Motor neuron (in vitro differentiated cells): ENCODE results near the gene TRMT44. TPM values are rescaled to one million over a fixed set of nuclear protein-coding genes. Genes with fewer than 3 reads are reported as not detected.
A peak's percentile ranks its signal among the peaks of the same experiment; 100 is the strongest.

Experiments
- ATAC-seq, 8 experiments: fragments of 200-7000 bp; cut with Tn5 transposase; replicated peaks in 6 of 8; 2 replicates each; pipeline ENCODE4 v1.8.0; 2021; ENCODE audit warnings: mild to moderate bottlenecking in 8 of 8, moderate library complexity in 8 of 8
- H3K27ac ChIP-seq, 2 donors: fragments of 250-450 bp; sonication (Bioruptor Pico); 2 replicates each; pipeline ENCODE4 v1.9.0; 2021; ENCODE audit warnings: antibody characterized with exemption in 2 of 2, mild to moderate bottlenecking in 2 of 2, moderate library complexity in 1 of 2
- H3K4me1 ChIP-seq, 2 donors: fragments of 250-450 bp; sonication (Bioruptor Pico); replicated peaks in 1 of 2; 2 replicates each; pipeline ENCODE4 v1.6.1; 2021; ENCODE audit warnings: antibody characterized with exemption in 2 of 2, mild to moderate bottlenecking in 2 of 2, moderate library complexity in 1 of 2
- H3K4me3 ChIP-seq, 5 donors: fragments of 250-450 bp; sonication (Bioruptor Pico); 2 replicates each; pipeline ENCODE4 v1.9.0; 2021; ENCODE audit warnings: antibody characterized with exemption in 5 of 5, mild to moderate bottlenecking in 5 of 5, moderate library complexity in 4 of 5
- WGBS, 10 experiments: fragments of 450-650 bp; shearing (Covaris generic); methylation state at CpG; one replicate each; pipeline ENCODE4 v1.0.0; 2022; 5-methylcytosine and 5-hydroxymethylcytosine counted together
- in situ Hi-C, 9 experiments: fragments of 400-800 bp; cut with MboI; loops; one replicate each; pipeline ENCODE4 v1.15.0; 2021; ENCODE audit warnings: low sequenced_read_pairs in 9 of 9, low pct_unique_long_range_greater_than_20kb in 2 of 9; ENCODE audit not compliant: unreplicated experiment in 9 of 9
- total RNA-seq, 8 experiments: library from RNA; unstranded; fragments of 300-600 nt; gene quantifications; 2 replicates each; pipeline versions ENCODE4 v1.2.3 to v1.2.4, GENCODE V29; 2022

The TRMT44 gene
- total RNA-seq, 8 experiments from 2014 or later, result 7.9 to 18.4 (median 11.1) TPM

DNA sequence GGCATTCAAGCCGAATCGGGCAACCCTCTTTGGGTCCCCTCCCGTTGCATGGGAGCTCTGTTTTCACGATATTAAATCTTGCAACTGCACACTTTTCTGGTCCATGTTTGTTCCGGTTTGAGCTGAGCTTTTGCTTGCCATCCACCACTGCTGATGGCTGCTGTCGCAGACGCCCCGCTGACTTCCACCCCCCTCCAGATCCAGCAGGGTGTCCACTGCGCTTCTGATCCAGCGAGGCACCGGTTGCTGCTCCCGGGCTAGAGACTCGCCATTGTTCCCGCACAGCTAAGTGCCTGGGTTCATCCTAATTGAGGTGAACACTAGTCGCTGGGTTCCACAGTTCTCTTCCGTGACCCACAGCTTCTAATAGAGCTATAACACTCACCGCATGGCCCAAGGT lies 13.3 kb upstream of the TRMT44 start:
- WGBS, 10 experiments, result 53 to 100% (median 93%) methylated on average over 1 to 5 of the region's 17 CpGs; no CpG with 5 or more reads in 5 of the 10 experiments
- no peak overlapping the region for H3K27ac ChIP-seq

GRCh38 chr4:8427761-8428287 lies 12.8 kb upstream of the TRMT44 start:
- H3K27ac ChIP-seq, result peak overlapping the region; percentile 3 to 21
- ATAC-seq, result peak in 7 of 8 experiments; percentile 45 to 64 (median 57)

More for the DNA sequence above, 13.3 kb upstream of the TRMT44 start:
- in situ Hi-C loops, result no loop called here
- Histone ChIP-seq H3K4me1 (peaks cover 4 to 7% of the 10 kb centered on the region in 2 donors), H3K4me3 (peak overlapping the region; percentile 64 to 92 (median 71))
- ATAC-seq, result no peak

GRCh38 chr4:8428288-8429097 lies 12.1 kb upstream of the TRMT44 start:
- in situ Hi-C loops, result no loop called here
- peak; percentile 93 to 98 (median 96) for ATAC-seq
- 0 to 60% (median 10%) methylated on average over 2 to 17 of the region's 56 CpGs; no CpG with 5 or more reads in 2 of the 10 experiments for WGBS, 10 experiments

More at GRCh38 chr4:8427761-8428287, 12.8 kb upstream of the TRMT44 start:
- Histone ChIP-seq H3K4me3 (peak overlapping the region; percentile 64 to 92 (median 71)), H3K4me1 (peaks cover 4 to 7% of the 10 kb centered on the region in 2 donors)
- in situ Hi-C loops, result no loop called here
- WGBS, 10 experiments, result 0 to 28% (median 18%) methylated on average over 1 to 3 of the region's 21 CpGs; no CpG with 5 or more reads in 6 of the 10 experiments

DNA sequence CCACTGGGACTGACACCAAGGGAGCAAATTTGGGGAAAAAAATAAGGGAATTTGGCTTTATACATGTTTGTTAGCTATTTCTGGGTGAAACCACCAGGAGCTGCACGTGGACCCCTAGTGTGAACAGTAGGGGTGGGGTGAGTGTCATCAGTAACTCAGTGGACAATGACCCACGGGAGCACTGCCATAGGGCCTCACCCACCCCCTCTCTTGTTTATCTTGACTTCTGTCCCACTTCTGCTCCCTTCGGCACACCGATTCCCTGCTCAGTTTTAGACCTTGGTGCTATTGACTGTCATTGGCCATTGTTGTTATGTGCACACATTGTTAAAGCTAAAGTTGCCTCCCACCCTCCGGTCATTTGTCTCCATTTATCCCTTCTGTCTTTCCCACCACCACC lies 9.0 kb upstream of the TRMT44 start:
- 80 to 100% (median 83%) methylated on average over 1 to 3 of the region's 5 CpGs; no CpG with 5 or more reads in 3 of the 10 experiments for WGBS, 10 experiments
- in situ Hi-C loops, result no loop called here
- no peak for ATAC-seq

More at GRCh38 chr4:8428288-8429097, 12.1 kb upstream of the TRMT44 start:
- Histone ChIP-seq H3K4me1 (peaks cover 4 to 7% of the 10 kb centered on the region in 2 donors), H3K27ac (peak overlapping the region; percentile 3 to 21), H3K4me3 (peak overlapping the region; percentile 64 to 92 (median 71))

DNA sequence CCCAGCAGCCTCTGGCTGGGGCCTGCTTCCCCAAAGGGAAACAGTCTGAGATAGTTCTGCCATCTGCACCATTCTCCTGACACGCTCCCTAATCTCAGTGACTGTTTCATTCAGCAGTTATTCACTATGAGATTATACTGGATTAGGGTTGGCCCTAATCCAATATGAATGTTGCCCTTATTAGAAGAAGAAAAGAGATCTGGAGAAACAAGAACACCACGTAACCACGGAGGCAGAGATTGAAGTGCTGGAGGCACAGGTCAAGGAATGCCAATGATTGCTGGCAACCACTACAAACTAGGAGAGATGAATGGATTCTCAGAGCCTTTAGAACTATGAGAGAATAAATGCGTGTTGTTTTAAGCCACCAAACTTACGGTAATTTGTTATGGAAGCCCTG lies 7.4 kb upstream of the TRMT44 start:
- Histone ChIP-seq H3K27ac (no peak overlapping the region), H3K4me3 (no peak overlapping the region), H3K4me1 (peaks cover 3 to 9% of the 10 kb centered on the region in 2 donors)
- WGBS, 10 experiments, result 87 to 100% (median 94%) methylated on average over 1 to 5 of the region's 5 CpGs
- in situ Hi-C loops, result no loop called here
- ATAC-seq, result no peak

More for the DNA sequence above, 9.0 kb upstream of the TRMT44 start:
- Histone ChIP-seq H3K4me1 (peaks cover 4 to 7% of the 10 kb centered on the region in 2 donors), H3K27ac (no peak overlapping the region), H3K4me3 (no peak overlapping the region)

DNA sequence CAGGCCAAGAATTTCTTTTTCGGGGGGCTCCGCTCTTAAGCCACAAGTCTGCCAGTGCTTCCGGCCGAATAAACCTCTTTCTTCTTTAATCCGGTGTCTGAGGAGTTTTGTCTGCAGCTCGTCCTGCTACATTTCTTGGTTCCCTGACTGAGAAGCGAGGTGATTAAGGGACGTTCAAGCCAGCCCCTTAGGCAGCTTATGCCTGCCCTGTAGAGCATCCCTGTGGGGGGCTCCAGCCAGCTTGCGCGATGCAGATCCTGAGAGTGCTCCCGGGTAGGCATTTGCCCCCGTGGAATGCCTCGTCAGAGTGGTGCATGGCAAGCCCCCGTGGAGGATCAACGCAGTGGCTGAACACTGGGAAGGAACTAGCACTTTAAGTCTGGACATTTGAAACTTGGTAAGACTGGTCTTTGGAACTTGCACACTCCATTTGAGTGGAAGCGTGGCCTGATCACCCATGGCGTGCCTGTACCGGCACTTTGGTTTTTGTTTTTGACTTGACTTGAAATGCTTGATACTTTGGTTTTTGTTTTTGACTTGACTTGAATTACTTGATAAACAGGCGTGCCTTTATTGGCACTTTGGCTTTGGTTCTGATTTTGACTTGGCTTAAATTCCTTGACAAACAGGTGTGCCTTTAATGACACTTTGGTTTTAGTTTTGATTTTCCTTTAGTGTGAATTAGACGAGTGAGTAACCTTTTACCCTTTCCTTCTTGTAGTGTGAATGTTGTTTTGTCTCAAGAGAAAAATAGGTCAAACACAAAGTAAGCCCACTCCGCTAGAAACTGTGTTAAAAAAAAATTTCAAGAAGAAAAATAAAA lies 6.1 kb upstream of the TRMT44 start:
- in situ Hi-C loops, result no loop called here
- ATAC-seq, result no peak
- H3K4me3 ChIP-seq, result no peak overlapping the region
- WGBS, 10 experiments, result 66 to 89% (median 85%) methylated on average over 5 to 19 of the region's 21 CpGs
- no peak overlapping the region for H3K27ac ChIP-seq
- H3K4me1 ChIP-seq, result peaks cover 8 to 13% of the 10 kb centered on the region in 2 donors

- no peak overlapping the region for H3K27ac ChIP-seq
- whole genome bisulfite sequencing, 10 experiments, result 10 to 72% (median 34%) methylated on average over 1 to 4 of the region's 5 CpGs; no CpG with 5 or more reads in 2 of the 10 experiments
- peak in 1 of 8 experiments; percentile 5 for ATAC-seq
- peaks cover 11 to 17% of the 10 kb centered on the region in 2 donors for H3K4me1 ChIP-seq
- H3K4me3 ChIP-seq, result no peak overlapping the region
- in situ Hi-C loops, result no loop called here
Observed at GRCh38 chr4:8435656-8436121, 4.9 kb upstream of the TRMT44 start.

- H3K4me3 ChIP-seq, result peak overlapping the region in 1 of 5 donors; percentile 7
- ATAC-seq, result peak in 1 of 8 experiments; percentile 3
- 19 to 80% (median 43%) methylated on average over 7 to 13 of the region's 13 CpGs for WGBS, 10 experiments
- peaks cover 19 to 26% of the 10 kb centered on the region in 2 donors for H3K4me1 ChIP-seq
- H3K27ac ChIP-seq, result no peak overlapping the region
- in situ Hi-C loops, result no loop called here
Observed at GRCh38 chr4:8437281-8437680, 3.3 kb upstream of the TRMT44 start.

DNA sequence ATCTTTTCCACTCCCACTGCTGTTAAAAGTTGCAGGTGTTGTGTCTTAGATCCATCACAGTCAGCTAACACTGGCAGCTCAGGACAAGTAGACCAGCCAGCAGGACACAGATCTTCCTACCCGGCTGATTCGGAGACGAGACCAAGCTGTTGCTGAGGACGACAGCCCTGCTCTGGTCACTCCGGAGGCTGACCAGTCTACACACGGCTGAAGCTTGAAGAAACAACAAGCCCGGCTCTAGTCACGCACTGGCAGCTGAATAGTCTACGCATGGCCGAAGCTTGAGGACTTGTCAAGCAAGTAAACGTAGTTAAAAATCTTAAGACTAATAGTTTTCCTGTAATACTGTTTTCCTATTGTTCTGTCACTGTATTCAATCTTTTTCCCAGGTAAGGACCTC lies 1.8 kb upstream of the TRMT44 start:
- no peak overlapping the region for H3K27ac ChIP-seq
- in situ Hi-C loops, result no loop called here

DNA sequence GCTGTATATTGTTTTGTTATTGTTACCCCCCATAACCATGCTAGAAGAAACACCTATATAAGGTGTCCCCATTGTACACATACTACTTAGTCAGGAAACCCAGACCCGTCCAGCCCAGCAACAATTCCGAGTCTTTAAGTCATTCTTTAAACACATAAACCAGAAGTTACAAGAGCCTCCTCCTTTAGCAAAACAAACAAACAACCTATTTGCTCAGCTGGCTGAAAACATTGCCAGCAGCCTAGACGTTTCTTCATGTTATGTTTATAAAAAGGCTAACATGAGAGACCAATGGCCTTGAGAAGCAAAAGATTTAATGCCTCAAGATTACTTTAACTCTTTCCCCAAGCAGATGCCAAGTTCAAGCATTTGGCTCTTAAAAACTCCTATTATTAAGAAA lies 1.4 kb upstream of the TRMT44 start:
- no peak overlapping the region for H3K4me3 ChIP-seq
- in situ Hi-C loops, result no loop called here
- WGBS, 10 experiments, result 15 to 88% (median 77%) methylated on average over 1 to 3 of the region's 3 CpGs
- H3K27ac ChIP-seq, result no peak overlapping the region
- peaks cover 23 to 34% of the 10 kb centered on the region in 2 donors for H3K4me1 ChIP-seq
- no peak for ATAC-seq

More for the DNA sequence above, 1.8 kb upstream of the TRMT44 start:
- ATAC-seq, result no peak
- Histone ChIP-seq H3K4me1 (peaks cover 23 to 34% of the 10 kb centered on the region in 2 donors), H3K4me3 (no peak overlapping the region)
- WGBS, 10 experiments, result 71 to 100% (median 81%) methylated on average over 2 to 11 of the region's 11 CpGs; no CpG with 5 or more reads in 2 of the 10 experiments

DNA sequence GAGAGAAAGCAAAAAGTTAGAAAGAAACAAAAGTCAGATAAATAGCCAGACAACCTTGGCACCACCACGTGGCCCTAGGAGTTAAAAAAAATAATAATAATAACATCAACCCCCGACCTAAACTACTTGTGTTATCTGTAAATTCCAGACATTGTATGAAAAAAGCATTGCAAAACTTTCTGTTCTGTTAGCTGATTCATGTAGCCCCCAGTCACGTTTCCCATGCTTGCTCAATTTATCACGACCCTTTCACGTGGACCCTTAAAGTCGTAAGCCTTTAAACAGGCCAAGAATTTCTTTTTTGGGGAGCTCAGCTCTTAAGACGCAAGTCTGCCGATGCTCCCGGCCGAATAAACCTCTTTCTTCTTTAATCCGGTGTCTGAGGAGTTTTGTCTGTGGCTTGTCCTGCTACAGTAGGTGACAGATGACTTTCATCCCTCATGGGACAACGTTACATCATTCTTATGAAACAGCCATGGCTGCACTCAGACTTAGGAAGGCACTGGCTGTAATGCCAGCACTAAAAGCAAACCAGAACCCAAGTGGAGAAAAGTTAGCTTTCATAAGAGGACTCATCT lies 574 bp upstream of the TRMT44 start:
- in situ Hi-C loops, result no loop called here
- WGBS, 10 experiments, result 5 to 50% (median 34%) methylated on average over 2 to 12 of the region's 12 CpGs; no CpG with 5 or more reads in 1 of the 10 experiments
- Histone ChIP-seq H3K27ac (peak overlapping the region; percentile 81 to 90), H3K4me3 (peak overlapping the region; percentile 84 to 96 (median 89)), H3K4me1 (peaks cover 23 to 34% of the 10 kb centered on the region in 2 donors)
- ATAC-seq, result peak in 7 of 8 experiments; percentile 34 to 70 (median 54)

- Histone ChIP-seq H3K4me3 (peak overlapping the region; percentile 84 to 96 (median 89)), H3K27ac (no peak overlapping the region), H3K4me1 (peaks cover 23 to 34% of the 10 kb centered on the region in 2 donors)
- no peak for ATAC-seq
- 17 to 79% (median 63%) methylated on average over 1 to 12 of the region's 17 CpGs; no CpG with 5 or more reads in 1 of the 10 experiments for WGBS, 10 experiments
- in situ Hi-C loops, result no loop called here
Observed at GRCh38 chr4:8441499-8442091, 1.0 kb downstream of the TRMT44 start.
